Right atrium auricular region (tissue), 2 donors: ENCODE results near the gene ZYG11A. TPM values are rescaled to one million over a fixed set of nuclear protein-coding genes. Genes with fewer than 3 reads are reported as not detected.

ENCODE experiments used
- DNase-seq: peaks from one replicate; pipeline ENCODE4 v3.0.0-alpha.2; 2019; ENCODE audit warnings: low spot score
- H3K27ac ChIP-seq, 2 donors: fragments of 200-600 bp; sonication (generic); 1 replicate in 1 of 2; 2 replicates in 1 of 2; pipeline ENCODE4 v1.5.1; 2016 to 2019
- H3K27me3 ChIP-seq, 2 donors: fragments of 200-600 bp; sonication (generic); one replicate each; pipeline versions ENCODE4 v1.5.1 to v1.6.0; 2017 to 2019
- H3K36me3 ChIP-seq: fragments of 200-600 bp; sonication (generic); one replicate; pipeline ENCODE4 v1.5.1; 2016
- H3K4me1 ChIP-seq, 2 donors: fragments of 200-600 bp; sonication (generic); one replicate each; pipeline versions ENCODE4 v1.5.1 to v1.6.0; 2017 to 2019
- H3K4me3 ChIP-seq, 2 donors: fragments of 200-600 bp; sonication (generic); 1 replicate in 1 of 2; 2 replicates in 1 of 2; pipeline ENCODE4 v1.5.1; 2017 to 2019; ENCODE audit warnings: mild to moderate bottlenecking in 1 of 2, moderate library complexity in 1 of 2
- H3K9me3 ChIP-seq, 2 donors: fragments of 200-600 bp; sonication (generic); one replicate each; pipeline ENCODE4 v1.5.1; 2019
- total RNA-seq, 2 donors: library from RNA; depleted of rRNA; stranded (reverse); fragments of >200 nt; gene quantifications; one replicate each; pipeline ENCODE4 v1.1.0, GENCODE V29; 2016
- TF ChIP-seq, protein P1 (sequence below), 2 donors: fragments of 200-600 bp; sonication (generic); IDR thresholded peaks; one replicate each; pipeline ENCODE4 v1.5.1; 2019; ENCODE audit warnings: antibody characterized with exemption in 2 of 2

Gene ZYG11A
- total RNA-seq, 2 donors from 2014 or later: not detected

DNA sequence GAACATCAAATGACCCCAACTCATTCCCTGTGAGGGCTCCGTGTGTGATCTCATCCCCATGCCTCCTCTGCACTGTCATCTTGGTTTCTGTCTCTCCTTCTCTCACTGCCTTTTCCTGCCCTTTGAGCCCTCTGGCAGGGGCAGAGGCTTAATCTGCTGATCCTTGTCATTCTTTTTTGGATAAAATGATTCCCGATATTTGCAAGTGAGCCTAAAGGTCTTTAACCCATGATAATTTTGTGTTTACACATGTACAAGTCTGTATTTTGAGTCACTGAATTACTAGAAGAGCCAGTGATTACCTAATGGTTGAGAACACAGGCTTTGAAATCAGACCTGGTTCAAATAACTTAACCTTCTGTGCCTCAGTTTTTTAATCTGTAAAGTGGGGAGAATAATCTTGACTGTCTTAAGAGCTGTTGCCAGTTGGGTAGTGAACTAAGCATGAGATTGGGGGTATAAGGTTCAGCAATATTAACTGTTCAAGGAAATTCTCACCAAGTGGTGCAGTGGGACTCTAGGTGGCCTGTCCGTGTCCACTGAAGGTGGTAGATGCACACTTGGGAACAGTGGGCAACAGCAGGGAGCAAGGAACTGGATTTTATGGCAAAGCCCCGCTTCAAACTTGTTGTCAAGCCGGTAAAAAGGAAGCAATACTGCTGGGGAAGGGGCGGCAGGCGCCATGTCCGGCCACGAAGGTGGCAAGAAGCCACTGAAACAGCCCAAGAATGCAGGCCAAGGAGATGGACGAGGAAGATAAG lies 77.3 kb downstream of the ZYG11A start:
- no peaks in the 10 kb centered on the region for H3K27me3 ChIP-seq
- H3K36me3 ChIP-seq: no peaks in the 10 kb centered on the region
- no peaks in the 10 kb centered on the region for H3K9me3 ChIP-seq
- no peak overlapping the region for H3K27ac ChIP-seq
- peaks cover 0 to 35% of the 10 kb centered on the region in 2 donors for H3K4me1 ChIP-seq
- no peak overlapping the region for H3K4me3 ChIP-seq
- TF ChIP-seq, protein P1, sequence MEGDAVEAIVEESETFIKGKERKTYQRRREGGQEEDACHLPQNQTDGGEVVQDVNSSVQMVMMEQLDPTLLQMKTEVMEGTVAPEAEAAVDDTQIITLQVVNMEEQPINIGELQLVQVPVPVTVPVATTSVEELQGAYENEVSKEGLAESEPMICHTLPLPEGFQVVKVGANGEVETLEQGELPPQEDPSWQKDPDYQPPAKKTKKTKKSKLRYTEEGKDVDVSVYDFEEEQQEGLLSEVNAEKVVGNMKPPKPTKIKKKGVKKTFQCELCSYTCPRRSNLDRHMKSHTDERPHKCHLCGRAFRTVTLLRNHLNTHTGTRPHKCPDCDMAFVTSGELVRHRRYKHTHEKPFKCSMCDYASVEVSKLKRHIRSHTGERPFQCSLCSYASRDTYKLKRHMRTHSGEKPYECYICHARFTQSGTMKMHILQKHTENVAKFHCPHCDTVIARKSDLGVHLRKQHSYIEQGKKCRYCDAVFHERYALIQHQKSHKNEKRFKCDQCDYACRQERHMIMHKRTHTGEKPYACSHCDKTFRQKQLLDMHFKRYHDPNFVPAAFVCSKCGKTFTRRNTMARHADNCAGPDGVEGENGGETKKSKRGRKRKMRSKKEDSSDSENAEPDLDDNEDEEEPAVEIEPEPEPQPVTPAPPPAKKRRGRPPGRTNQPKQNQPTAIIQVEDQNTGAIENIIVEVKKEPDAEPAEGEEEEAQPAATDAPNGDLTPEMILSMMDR (IDR thresholded peaks at IDR 0.05): no peak
- DNase-seq: peak; percentile 40

DNA sequence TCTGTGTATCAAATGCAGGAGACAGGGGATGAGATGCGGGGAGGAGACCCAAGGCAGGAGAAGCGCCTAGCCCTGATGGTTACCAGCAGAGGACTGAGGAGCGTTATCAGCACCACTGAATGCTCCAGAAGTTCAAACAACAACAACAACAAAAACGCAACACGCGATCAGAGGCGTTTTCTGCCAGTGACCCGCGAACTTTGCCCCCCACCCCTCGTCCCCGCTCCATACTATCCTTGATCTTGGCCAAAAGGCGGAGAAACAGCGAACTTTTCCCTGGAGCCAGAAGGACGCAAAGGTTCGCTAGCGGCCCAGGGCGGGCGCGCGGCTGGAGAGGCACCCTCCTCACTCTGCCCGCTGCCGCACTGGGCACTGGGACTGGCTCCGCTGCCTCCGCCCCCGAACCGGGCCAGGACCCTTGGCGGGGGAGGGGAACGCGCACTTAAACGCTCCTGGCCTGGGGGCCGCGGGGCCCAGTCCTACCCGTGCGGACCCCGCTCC lies 78.3 kb downstream of the ZYG11A start:
- Histone ChIP-seq H3K27me3 (no peaks in the 10 kb centered on the region), H3K36me3 (no peaks in the 10 kb centered on the region), H3K27ac (peak overlapping the region; percentile 88 to 92), H3K9me3 (no peaks in the 10 kb centered on the region), H3K4me3 (peak overlapping the region; percentile 74 to 75), H3K4me1 (peaks cover 0 to 31% of the 10 kb centered on the region in 2 donors)
- peak; percentile 56 for DNase-seq
- TF ChIP-seq, protein P1 (IDR thresholded peaks at IDR 0.05): no peak

DNA sequence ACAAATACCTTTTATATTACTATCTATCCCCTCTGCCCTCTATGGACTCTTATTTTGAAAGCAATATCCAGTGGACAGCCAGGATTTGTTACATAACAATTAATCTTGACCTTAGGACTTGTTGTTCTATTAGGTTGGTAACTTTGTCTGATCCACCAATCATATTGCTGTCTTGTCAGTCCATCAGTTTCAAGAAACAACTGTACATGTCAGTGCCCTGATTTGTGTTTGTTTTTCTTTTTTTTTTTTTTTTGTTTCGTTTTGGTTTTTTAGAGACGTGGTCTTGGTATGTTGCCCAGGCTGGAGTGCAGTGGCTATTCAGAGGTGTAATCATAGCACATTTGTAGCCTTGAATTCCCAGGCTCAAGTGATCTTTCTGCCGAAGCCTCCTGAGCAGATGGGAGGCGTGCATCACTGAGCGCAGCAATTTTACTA lies 83.0 kb downstream of the ZYG11A start:
- no peaks in the 10 kb centered on the region for H3K9me3 ChIP-seq
- H3K36me3 ChIP-seq: no peaks in the 10 kb centered on the region
- H3K27me3 ChIP-seq: no peaks in the 10 kb centered on the region
- DNase-seq: no peak
- peaks cover 0 to 34% of the 10 kb centered on the region in 2 donors for H3K4me1 ChIP-seq
- H3K4me3 ChIP-seq: peak overlapping the region in 1 of 2 donors; percentile 12
- TF ChIP-seq, protein P1 (IDR thresholded peaks at IDR 0.05): no peak
- H3K27ac ChIP-seq: peak overlapping the region; percentile 26 to 90

DNA sequence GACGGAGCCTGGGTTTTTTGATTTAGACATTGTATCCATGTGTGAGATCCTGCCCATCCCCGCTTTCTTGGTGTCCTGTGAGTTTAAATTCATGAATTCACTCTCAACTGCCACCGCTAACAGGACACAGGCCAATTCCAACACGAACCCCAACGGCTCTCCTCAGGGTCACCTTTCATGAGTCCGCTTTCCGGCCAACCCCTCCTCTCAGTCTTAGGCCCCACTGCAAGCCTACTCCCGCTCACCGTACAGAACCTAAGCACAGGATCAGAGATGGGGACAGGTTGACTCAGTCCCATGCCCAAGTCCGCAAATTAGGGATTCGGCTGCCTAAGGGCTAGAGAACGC lies 84.3 kb downstream of the ZYG11A start:
- Histone ChIP-seq H3K9me3 (no peaks in the 10 kb centered on the region), H3K4me1 (peaks cover 0 to 26% of the 10 kb centered on the region in 2 donors), H3K27ac (peak overlapping the region; percentile 86 to 90), H3K36me3 (no peaks in the 10 kb centered on the region), H3K27me3 (no peaks in the 10 kb centered on the region), H3K4me3 (peak overlapping the region; percentile 61 to 69)
- TF ChIP-seq, protein P1 (IDR thresholded peaks at IDR 0.05): no peak
- no peak for DNase-seq

DNA sequence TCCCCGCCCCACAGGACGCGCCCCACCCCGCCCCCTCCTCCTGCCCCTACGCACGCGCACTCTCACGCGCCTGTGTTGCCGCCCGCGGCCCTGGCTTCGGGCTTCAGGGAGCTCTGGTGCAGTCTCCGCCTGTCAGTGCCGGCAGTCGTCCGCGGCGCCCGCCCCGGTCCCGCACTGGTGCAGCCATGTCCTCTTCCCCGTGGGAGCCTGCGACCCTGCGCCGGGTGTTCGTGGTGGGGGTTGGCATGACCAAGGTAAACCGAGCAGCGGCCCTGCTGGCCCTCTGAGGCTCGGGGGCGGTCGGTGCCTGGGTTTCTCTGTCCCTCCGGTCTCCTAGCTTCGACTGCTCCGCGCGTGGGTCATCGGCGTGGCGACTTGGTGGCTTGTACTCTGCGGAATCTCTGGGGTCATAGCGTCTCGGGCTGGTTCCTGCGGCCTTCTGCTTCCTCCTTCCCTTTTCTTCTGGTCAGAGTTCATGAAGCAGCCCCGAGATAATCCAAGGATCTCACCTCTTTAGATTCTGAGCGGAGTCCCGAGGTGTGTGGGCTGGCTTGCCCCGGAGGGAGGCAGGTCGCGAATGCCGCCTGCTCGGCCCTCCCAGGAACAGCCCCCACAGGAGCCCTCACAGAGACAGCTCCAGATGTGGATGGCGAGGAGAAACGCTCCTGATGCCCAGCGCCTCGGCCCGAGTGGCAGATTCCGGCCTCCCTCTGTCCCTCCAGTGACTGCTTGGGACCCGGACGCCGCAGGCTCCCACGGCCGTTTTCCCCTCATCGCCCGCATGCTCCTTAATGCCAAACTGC lies 84.9 kb downstream of the ZYG11A start, which contains the start of gene SCP2:
Gene SCP2, plus strand, starts transcription at position 65 of the 803 bp plus-strand sequence. Its CDS starts 121 bp downstream, at position 186.
- TF ChIP-seq, protein P1 (IDR thresholded peaks at IDR 0.05): no peak
- Histone ChIP-seq H3K27ac (peak within 1 kb of the TSS; percentile 86 to 90), H3K4me3 (peak within 1 kb of the TSS; percentile 61 to 69), H3K27me3 (no peaks in the 10 kb centered on the region), H3K9me3 (no peaks in the 10 kb centered on the region), H3K4me1 (peaks cover 0 to 26% of the 10 kb centered on the region in 2 donors), H3K36me3 (no peaks in the 10 kb centered on the region)
- DNase-seq: peak; percentile 84
